ENCODE data around the gene ACR. TPM values are rescaled to one million over a fixed set of nuclear protein-coding genes. Genes with fewer than 3 reads are reported as not detected.

The ACR gene
- total RNA-seq, 1 donor from 2014 or later, result 1.5 TPM

Other genes with a start within 250 kb of the ACR start
- 48.4 TPM for gene LMF2, start 230.5 kb upstream of the ACR start, total RNA-seq
- 39.8 TPM for gene NCAPH2, start 230.0 kb upstream of the ACR start, total RNA-seq
- gene SCO2, start 212.6 kb upstream of the ACR start, total RNA-seq, result 1.9 TPM
- gene TYMP, start 208.2 kb upstream of the ACR start, total RNA-seq, result 44.5 TPM
- gene KLHDC7B, start 192.3 kb upstream of the ACR start, total RNA-seq, result 0.13 TPM
- not detected for gene SYCE3, start 175.3 kb upstream of the ACR start, total RNA-seq
- 18.2 TPM for gene CPT1B, start 159.8 kb upstream of the ACR start, total RNA-seq
- gene CHKB, start 155.4 kb upstream of the ACR start, total RNA-seq, result 73.9 TPM
- gene MAPK8IP2, start 137.4 kb upstream of the ACR start, total RNA-seq, result 2.4 TPM
- 38.1 TPM for gene ARSA, start 110.1 kb upstream of the ACR start, total RNA-seq
- gene SHANK3, start 65.4 kb upstream of the ACR start, total RNA-seq, result 56.6 TPM
- 32.6 TPM for gene RABL2B, start 45.4 kb downstream of the ACR start, total RNA-seq